C1 segment of cervical spinal cord (tissue), 14 donors: Measurements from ENCODE around the gene SLC39A11.

ENCODE experiments used
- DNase-seq, 14 donors: peaks; one replicate each; lab custom pipeline; 2025; lab: John Stamatoyannopoulos, UW

The SLC39A11 gene

GRCh38 chr17:72760368-72760767 lies 332.1 kb downstream of the SLC39A11 start:
- DNase-seq, result no peak

GRCh38 chr17:72759301-72759700 lies 333.2 kb downstream of the SLC39A11 start:
- DNase-seq, result no peak

- no peak for DNase-seq
Observed at GRCh38 chr17:72756256-72756655, 336.2 kb downstream of the SLC39A11 start.

GRCh38 chr17:72754513-72754912 lies 338.0 kb downstream of the SLC39A11 start:
- no peak for DNase-seq

- no peak for DNase-seq
Observed at GRCh38 chr17:72751746-72752145, 340.7 kb downstream of the SLC39A11 start.

GRCh38 chr17:72749119-72749572 lies 343.3 kb downstream of the SLC39A11 start:
- DNase-seq, result no peak

GRCh38 chr17:72747501-72747900 lies 345.0 kb downstream of the SLC39A11 start:
- DNase-seq, result no peak

- no peak for DNase-seq
Observed at GRCh38 chr17:72745241-72745640, 347.2 kb downstream of the SLC39A11 start.

GRCh38 chr17:72743037-72743467 lies 349.4 kb downstream of the SLC39A11 start:
- DNase-seq, result no peak

- DNase-seq, result no peak
Observed at GRCh38 chr17:72737151-72737690, 355.3 kb downstream of the SLC39A11 start.

GRCh38 chr17:72735592-72735991 lies 356.9 kb downstream of the SLC39A11 start:
- DNase-seq, result no peak

- DNase-seq, result no peak
Observed at GRCh38 chr17:72735048-72735447, 357.4 kb downstream of the SLC39A11 start.

- no peak for DNase-seq
Observed at GRCh38 chr17:72734613-72735012, 357.9 kb downstream of the SLC39A11 start.

GRCh38 chr17:72733619-72734282 lies 358.7 kb downstream of the SLC39A11 start:
- no peak for DNase-seq

- DNase-seq, result no peak
Observed at GRCh38 chr17:72732893-72733618, 359.4 kb downstream of the SLC39A11 start.

GRCh38 chr17:72730077-72730476 lies 362.4 kb downstream of the SLC39A11 start:
- DNase-seq, result no peak

GRCh38 chr17:72726936-72727335 lies 365.6 kb downstream of the SLC39A11 start:
- DNase-seq, result no peak

- DNase-seq, result peak in 9 of 14 donors; percentile 1 to 53 (median 14)
Observed at GRCh38 chr17:72725433-72726068, 366.9 kb downstream of the SLC39A11 start.

GRCh38 chr17:72724267-72724666 lies 368.2 kb downstream of the SLC39A11 start:
- DNase-seq, result no peak

GRCh38 chr17:72723711-72724110 lies 368.8 kb downstream of the SLC39A11 start:
- DNase-seq, result no peak

GRCh38 chr17:72720494-72720825 lies 372.0 kb downstream of the SLC39A11 start:
- DNase-seq, result no peak
